Common myeloid progenitor, CD34-positive (primary cell): ENCODE results near the gene TTC28.
A peak's percentile ranks its signal among the peaks of the same experiment; 100 is the strongest.

Experiments
- CTCF ChIA-PET: fragments of 350-600 bp; sonication (Branson Sonifier 250); formaldehyde crosslinking; loops from one replicate; lab custom pipeline; 2021; ENCODE audit warnings: antibody characterized with exemption; lab: Charles Lee
- POLR2A ChIA-PET: fragments of 350-600 bp; sonication (Branson Sonifier 250); formaldehyde crosslinking; loops from one replicate; lab custom pipeline; 2021; ENCODE audit warnings: antibody characterized with exemption; lab: Charles Lee
- DNase-seq, 3 donors: peaks; one replicate each; pipeline versions ENCODE4 v3.0.0 to v3.0.0-alpha.2; 2013
- H3K27ac ChIP-seq, 2 experiments: 1 replicate in 1 of 2; 2 replicates in 1 of 2; pipeline ENCODE4 v1.7.0; 2013; ENCODE audit warnings: inconsistent platforms in 2 of 2, low read length in 2 of 2, mild to moderate bottlenecking in 2 of 2, low read depth in 1 of 2, moderate library complexity in 1 of 2; ENCODE audit not compliant: severe bottlenecking in 2 of 2, insufficient read depth in 1 of 2, poor library complexity in 1 of 2
- H3K27me3 ChIP-seq, 5 experiments: replicated peaks in 2 of 5; 1 replicate in 3 of 5; 2 replicates in 2 of 5; pipeline versions ENCODE4 v1.6.1 to v1.7.0; 2013; ENCODE audit warnings: low read length in 4 of 5, mild to moderate bottlenecking in 2 of 5, moderate library complexity in 2 of 5, inconsistent platforms in 1 of 5; ENCODE audit not compliant: insufficient read depth in 5 of 5, control insufficient read depth in 4 of 5
- H3K36me3 ChIP-seq, 4 experiments: 1 replicate in 2 of 4; 2 replicates in 2 of 4; pipeline versions ENCODE4 v1.6.1 to v1.7.0; 2013; ENCODE audit warnings: low read length in 3 of 4, control low read depth in 1 of 4, mild to moderate bottlenecking in 1 of 4; ENCODE audit not compliant: control insufficient read depth in 4 of 4, insufficient read depth in 4 of 4
- H3K4me1 ChIP-seq, 4 experiments: 1 replicate in 3 of 4; 2 replicates in 1 of 4; pipeline versions ENCODE4 v1.6.1 to v1.7.1; 2013; ENCODE audit warnings: low read length in 3 of 4, mild to moderate bottlenecking in 3 of 4, control low read depth in 1 of 4, inconsistent platforms in 1 of 4, moderate library complexity in 1 of 4; ENCODE audit not compliant: control insufficient read depth in 4 of 4, insufficient read depth in 4 of 4; ENCODE audit errors: control extremely low read depth in 1 of 4
- H3K4me3 ChIP-seq, 7 experiments: 1 replicate in 4 of 7; 2 replicates in 3 of 7; pipeline versions ENCODE4 v1.5.1 to v1.7.0; 2013; ENCODE audit warnings: mild to moderate bottlenecking in 7 of 7, low read length in 6 of 7, moderate library complexity in 6 of 7, inconsistent platforms in 2 of 7, low read depth in 2 of 7, control low read depth in 1 of 7; ENCODE audit not compliant: insufficient read depth in 4 of 7, control insufficient read depth in 1 of 7; ENCODE audit errors: extremely low read depth in 1 of 7
- H3K9me3 ChIP-seq, 5 experiments: 1 replicate in 4 of 5; 2 replicates in 1 of 5; pipeline versions ENCODE4 v1.6.1 to v1.7.1; 2013; ENCODE audit warnings: low read length in 4 of 5, mild to moderate bottlenecking in 2 of 5, inconsistent platforms in 1 of 5, low read depth in 1 of 5, moderate library complexity in 1 of 5; ENCODE audit not compliant: control insufficient read depth in 4 of 5, insufficient read depth in 2 of 5; ENCODE audit errors: control extremely low read depth in 1 of 5
- WGBS: methylation state at CpG from one replicate; pipeline ENCODE4 v1.1.5; 2013; ENCODE audit not compliant: insufficient coverage; 5-methylcytosine and 5-hydroxymethylcytosine counted together

The TTC28 gene

GRCh38 chr22:28428271-28428670 lies 251.4 kb downstream of the TTC28 start:
- no CpG with 5 or more reads among the region's 1 CpG for WGBS
- CTCF ChIA-PET, result interaction anchor here (1.1 kb wide), 1 partner anchor 11 kb away, joined by 3 read pairs; no protein-coding TSS in a partner anchor

GRCh38 chr22:28426346-28427132 lies 253.1 kb downstream of the TTC28 start:
- DNase-seq, result no peak
- no peaks in the 10 kb centered on the region for H3K9me3 ChIP-seq
- H3K27ac ChIP-seq, result no peak overlapping the region
- H3K4me1 ChIP-seq, result no peaks in the 10 kb centered on the region
- ChIA-PET CTCF (no interaction called here), POLR2A (no interaction called here)
- H3K27me3 ChIP-seq, result no peaks in the 10 kb centered on the region
- no peak overlapping the region for H3K4me3 ChIP-seq
- no peaks in the 10 kb centered on the region for H3K36me3 ChIP-seq
- 92% methylated on average over 1 of the region's 3 CpGs for WGBS

More at GRCh38 chr22:28428271-28428670, 251.4 kb downstream of the TTC28 start:
- Histone ChIP-seq H3K4me3 (no peak overlapping the region), H3K27me3 (no peaks in the 10 kb centered on the region), H3K27ac (no peak overlapping the region), H3K9me3 (no peaks in the 10 kb centered on the region), H3K36me3 (no peaks in the 10 kb centered on the region), H3K4me1 (no peaks in the 10 kb centered on the region)
- POLR2A ChIA-PET, result no interaction called here
- peak in 1 of 3 donors; percentile 60 for DNase-seq

- Histone ChIP-seq H3K9me3 (no peaks in the 10 kb centered on the region), H3K27me3 (no peaks in the 10 kb centered on the region), H3K27ac (no peak overlapping the region), H3K4me3 (no peak overlapping the region), H3K36me3 (no peaks in the 10 kb centered on the region), H3K4me1 (no peaks in the 10 kb centered on the region)
- 100% methylated on average over 2 of the region's 2 CpGs for WGBS
- CTCF ChIA-PET, result no interaction called here
- DNase-seq, result no peak
- POLR2A ChIA-PET, result no interaction called here
These were observed 254.4 kb downstream of the TTC28 start for GRCh38 chr22:28425211-28425610.

- H3K4me3 ChIP-seq, result no peak overlapping the region
- no peaks in the 10 kb centered on the region for H3K4me1 ChIP-seq
- ChIA-PET POLR2A (interaction anchor here (0.5 kb wide), 1 partner anchor 184 kb away, joined by 3 read pairs; no protein-coding TSS in a partner anchor), CTCF (no interaction called here)
- no peak for DNase-seq
- 80% methylated on average over 1 of the region's 2 CpGs for WGBS
- H3K27ac ChIP-seq, result no peak overlapping the region
- H3K36me3 ChIP-seq, result no peaks in the 10 kb centered on the region
- no peaks in the 10 kb centered on the region for H3K27me3 ChIP-seq
- H3K9me3 ChIP-seq, result no peaks in the 10 kb centered on the region
These were observed 255.1 kb downstream of the TTC28 start for GRCh38 chr22:28424427-28425080.

- ChIA-PET CTCF (no interaction called here), POLR2A (no interaction called here)
- H3K36me3 ChIP-seq, result no peaks in the 10 kb centered on the region
- H3K4me1 ChIP-seq, result no peaks in the 10 kb centered on the region
- H3K27me3 ChIP-seq, result no peaks in the 10 kb centered on the region
- no peak overlapping the region for H3K27ac ChIP-seq
- H3K9me3 ChIP-seq, result no peaks in the 10 kb centered on the region
- H3K4me3 ChIP-seq, result no peak overlapping the region
- 88% methylated on average over 1 of the region's 2 CpGs for WGBS
- DNase-seq, result no peak
These were observed 259.7 kb downstream of the TTC28 start for GRCh38 chr22:28419919-28420318.

- Histone ChIP-seq H3K9me3 (no peaks in the 10 kb centered on the region), H3K36me3 (no peaks in the 10 kb centered on the region), H3K27ac (no peak overlapping the region), H3K4me1 (no peaks in the 10 kb centered on the region), H3K27me3 (no peaks in the 10 kb centered on the region), H3K4me3 (no peak overlapping the region)
- no peak for DNase-seq
- ChIA-PET CTCF (no interaction called here), POLR2A (no interaction called here)
- WGBS, result 75% methylated on average over 1 of the region's 1 CpG
These were observed 261.6 kb downstream of the TTC28 start for GRCh38 chr22:28418008-28418407.

GRCh38 chr22:28417431-28417830 lies 262.2 kb downstream of the TTC28 start:
- Histone ChIP-seq H3K4me3 (no peak overlapping the region), H3K36me3 (no peaks in the 10 kb centered on the region), H3K9me3 (no peaks in the 10 kb centered on the region), H3K27ac (no peak overlapping the region), H3K27me3 (no peaks in the 10 kb centered on the region), H3K4me1 (no peaks in the 10 kb centered on the region)
- ChIA-PET CTCF (no interaction called here), POLR2A (no interaction called here)
- WGBS, result 90% methylated on average over 2 of the region's 2 CpGs
- DNase-seq, result no peak
